ENCODE measurements around the gene ADAMTS19. TPM values are rescaled to one million over a fixed set of nuclear protein-coding genes. Genes with fewer than 3 reads are reported as not detected.

The ADAMTS19 gene
- total RNA-seq, 2 experiments from 2014 or later, result not detected

DNA sequence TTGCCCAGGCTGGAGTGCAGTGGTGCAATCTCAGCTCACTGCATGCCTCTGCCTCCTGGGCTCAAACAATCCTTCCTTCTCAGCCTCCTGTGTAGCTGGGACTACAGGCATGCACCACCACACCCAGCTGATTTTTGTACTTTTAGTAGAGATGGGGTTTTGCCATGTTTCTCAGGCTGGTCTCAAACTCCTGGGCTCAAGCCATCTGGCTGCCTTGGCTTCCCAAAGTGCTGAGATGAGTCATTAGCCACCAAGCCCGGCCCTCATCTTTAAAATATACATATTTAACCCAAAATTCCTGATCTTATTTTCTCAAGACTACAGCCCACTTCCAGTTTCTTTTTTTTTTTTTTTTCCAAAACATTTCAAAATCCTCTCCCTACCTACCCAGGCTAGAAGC is 256.1 kb downstream of the ADAMTS19 start:
- H3K4me3 Mint-ChIP-seq, result no peak overlapping the region
- no peak overlapping the region for H3K27ac Mint-ChIP-seq
- no peaks in the 10 kb centered on the region for H3K36me3 Mint-ChIP-seq (ENCODE audit: low read depth)
- no peaks in the 10 kb centered on the region for H3K9me3 Mint-ChIP-seq (ENCODE audit: low read depth)
- no peak for ATAC-seq
- intact Hi-C loops (cut with DNase I, micrococcal nuclease), result no loop called here
- DNase-seq, result no peak
- no peaks in the 10 kb centered on the region for H3K27me3 Mint-ChIP-seq
- CTCF ChIA-PET, result no interaction called here
- no peaks in the 10 kb centered on the region for H3K4me1 Mint-ChIP-seq
- POLR2A ChIA-PET, result no interaction called here

GRCh38 chr5:129716651-129717050 is 256.6 kb downstream of the ADAMTS19 start:
- no peak for DNase-seq
- H3K27ac Mint-ChIP-seq, result no peak overlapping the region
- ATAC-seq, result no peak
- intact Hi-C loops (cut with DNase I, micrococcal nuclease), result no loop called here
- POLR2A ChIA-PET, result no interaction called here
- no peaks in the 10 kb centered on the region for H3K27me3 Mint-ChIP-seq
- CTCF ChIA-PET, result no interaction called here
- H3K4me1 Mint-ChIP-seq, result no peaks in the 10 kb centered on the region
- no peaks in the 10 kb centered on the region for H3K36me3 Mint-ChIP-seq (ENCODE audit: low read depth)
- H3K9me3 Mint-ChIP-seq (ENCODE audit: low read depth), result no peaks in the 10 kb centered on the region
- no peak overlapping the region for H3K4me3 Mint-ChIP-seq

DNA sequence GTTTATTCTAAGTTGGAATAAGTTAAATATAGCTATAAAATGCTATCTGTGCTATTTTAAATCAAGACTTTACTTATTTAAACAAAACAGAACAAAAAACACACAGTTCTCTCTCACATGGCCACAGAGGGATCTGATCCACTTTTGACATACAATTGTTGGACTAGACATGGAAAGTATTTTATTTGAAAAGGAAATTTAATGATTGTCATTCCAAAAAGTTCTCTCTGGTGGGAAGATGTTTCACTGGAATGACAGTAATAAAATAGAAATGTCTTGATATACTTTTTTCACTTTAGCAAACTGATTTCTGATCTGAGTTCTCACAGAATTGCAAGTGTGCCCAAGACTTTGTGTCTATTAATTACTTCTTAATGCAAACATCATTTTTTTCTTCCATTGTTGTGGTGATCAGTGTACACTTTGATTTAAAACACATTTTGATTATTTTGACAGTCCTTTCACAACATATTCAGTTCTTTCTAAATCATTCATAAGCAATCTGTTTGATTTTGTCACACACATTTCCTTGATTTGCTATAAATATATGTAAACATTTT is 257.7 kb downstream of the ADAMTS19 start:
- Mint-ChIP-seq H3K9me3 (ENCODE audit: low read depth) (no peaks in the 10 kb centered on the region), H3K27me3 (no peaks in the 10 kb centered on the region), H3K36me3 (ENCODE audit: low read depth) (no peaks in the 10 kb centered on the region), H3K4me1 (no peaks in the 10 kb centered on the region), H3K27ac (no peak overlapping the region), H3K4me3 (no peak overlapping the region)
- CTCF ChIA-PET, result no interaction called here
- no peak for DNase-seq
- POLR2A ChIA-PET, result no interaction called here
- no peak for ATAC-seq
- intact Hi-C loops (cut with DNase I, micrococcal nuclease), result no loop called here

- ATAC-seq, result no peak
- intact Hi-C loops (cut with DNase I, micrococcal nuclease), result no loop called here
- H3K4me1 Mint-ChIP-seq, result no peaks in the 10 kb centered on the region
- H3K27me3 Mint-ChIP-seq, result no peaks in the 10 kb centered on the region
- H3K4me3 Mint-ChIP-seq, result no peak overlapping the region
- H3K9me3 Mint-ChIP-seq (ENCODE audit: low read depth), result no peaks in the 10 kb centered on the region
- DNase-seq, result no peak
- H3K27ac Mint-ChIP-seq, result no peak overlapping the region
- CTCF ChIA-PET, result no interaction called here
- POLR2A ChIA-PET, result no interaction called here
- H3K36me3 Mint-ChIP-seq (ENCODE audit: low read depth), result no peaks in the 10 kb centered on the region
Measured at GRCh38 chr5:129718471-129719090, 258.5 kb downstream of the ADAMTS19 start.

GRCh38 chr5:129724222-129724621 is 264.1 kb downstream of the ADAMTS19 start:
- Mint-ChIP-seq H3K36me3 (ENCODE audit: low read depth) (no peaks in the 10 kb centered on the region), H3K27ac (no peak overlapping the region), H3K9me3 (ENCODE audit: low read depth) (no peaks in the 10 kb centered on the region), H3K4me3 (no peak overlapping the region), H3K27me3 (no peaks in the 10 kb centered on the region), H3K4me1 (no peaks in the 10 kb centered on the region)
- DNase-seq (no peak), ATAC-seq (no peak)
- intact Hi-C loops (cut with DNase I, micrococcal nuclease), result no loop called here
- CTCF ChIA-PET, result no interaction called here
- POLR2A ChIA-PET, result no interaction called here

DNA sequence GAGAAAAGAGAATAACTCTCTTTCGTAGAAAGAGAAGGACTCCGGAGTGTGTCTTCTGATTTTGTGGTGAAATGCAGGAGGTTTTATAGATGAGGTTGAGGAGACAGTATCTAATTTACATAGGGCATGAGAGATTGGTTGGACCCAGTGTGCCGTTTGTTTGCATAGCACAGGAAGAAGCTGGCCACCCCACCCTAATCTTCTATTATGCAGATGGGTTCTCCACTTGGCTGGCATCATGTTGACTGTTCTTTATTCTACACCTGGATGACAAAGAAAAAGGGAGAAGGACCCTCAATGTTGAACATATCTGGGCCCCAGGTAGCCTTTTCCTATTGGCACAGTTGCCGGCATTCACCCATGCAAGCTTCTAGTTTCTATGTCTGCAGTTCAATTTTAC is 264.5 kb downstream of the ADAMTS19 start:
- H3K27ac Mint-ChIP-seq, result no peak overlapping the region
- H3K9me3 Mint-ChIP-seq (ENCODE audit: low read depth), result no peaks in the 10 kb centered on the region
- CTCF ChIA-PET, result interaction anchor here (0.5 kb wide), 1 partner anchor 1014 kb away, joined by 3 read pairs; no protein-coding TSS in a partner anchor
- H3K36me3 Mint-ChIP-seq (ENCODE audit: low read depth), result no peaks in the 10 kb centered on the region
- no peak overlapping the region for H3K4me3 Mint-ChIP-seq
- no peaks in the 10 kb centered on the region for H3K4me1 Mint-ChIP-seq
- no peak for DNase-seq
- H3K27me3 Mint-ChIP-seq, result no peaks in the 10 kb centered on the region
- intact Hi-C loops (cut with DNase I, micrococcal nuclease), result no loop called here
- POLR2A ChIA-PET, result no interaction called here
- no peak for ATAC-seq

- H3K4me3 Mint-ChIP-seq, result no peak overlapping the region
- CTCF ChIA-PET, result no interaction called here
Measured at GRCh38 chr5:129739773-129740172, 279.7 kb downstream of the ADAMTS19 start.

DNA sequence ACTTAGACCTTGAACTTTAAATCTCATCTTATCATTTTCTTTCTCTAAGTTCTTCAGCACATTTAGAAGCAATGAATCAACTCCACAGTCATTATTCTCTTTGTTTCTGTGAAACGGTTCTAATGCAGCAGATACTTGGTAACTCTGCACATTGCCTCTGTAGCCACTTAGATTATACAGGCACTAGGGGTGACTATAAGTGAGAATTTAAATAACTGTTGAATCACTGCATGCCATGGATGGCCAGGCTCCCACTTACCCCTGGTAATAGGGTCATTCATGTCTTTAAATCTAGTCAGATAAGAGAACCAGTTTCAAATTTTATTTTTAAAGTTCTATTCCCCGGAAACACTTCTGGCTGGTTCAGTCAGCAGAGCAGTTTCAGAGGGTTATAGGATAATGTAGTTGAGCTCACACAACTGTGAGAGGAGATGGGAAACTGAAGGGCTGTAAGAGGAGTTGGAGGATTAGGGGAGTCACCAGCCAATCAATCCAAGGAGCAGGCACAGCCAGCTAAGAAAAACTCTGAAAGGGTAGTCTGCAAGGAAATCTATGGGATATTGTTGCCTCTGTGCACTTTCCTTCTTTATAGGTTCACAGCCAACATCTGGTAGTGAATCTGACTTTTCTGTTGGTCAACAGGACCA is 283.6 kb downstream of the ADAMTS19 start:
- H3K27ac Mint-ChIP-seq, result no peak overlapping the region
- no peak for DNase-seq
- no peaks in the 10 kb centered on the region for H3K36me3 Mint-ChIP-seq (ENCODE audit: low read depth)
- H3K27me3 Mint-ChIP-seq, result peaks cover 5% of the 10 kb centered on the region
- intact Hi-C loops (cut with DNase I, micrococcal nuclease), result no loop called here
- no peaks in the 10 kb centered on the region for H3K4me1 Mint-ChIP-seq
- ChIA-PET CTCF (no interaction called here), POLR2A (no interaction called here)
- H3K9me3 Mint-ChIP-seq (ENCODE audit: low read depth), result no peaks in the 10 kb centered on the region
- no peak for ATAC-seq
- no peak overlapping the region for H3K4me3 Mint-ChIP-seq

More at GRCh38 chr5:129739773-129740172, 279.7 kb downstream of the ADAMTS19 start:
- intact Hi-C loops (cut with DNase I, micrococcal nuclease), result no loop called here
- DNase-seq (no peak), ATAC-seq (no peak)
- Mint-ChIP-seq H3K27ac (no peak overlapping the region), H3K36me3 (ENCODE audit: low read depth) (no peaks in the 10 kb centered on the region), H3K4me1 (no peaks in the 10 kb centered on the region), H3K9me3 (ENCODE audit: low read depth) (no peaks in the 10 kb centered on the region), H3K27me3 (peaks cover 3% of the 10 kb centered on the region)
- POLR2A ChIA-PET, result no interaction called here

DNA sequence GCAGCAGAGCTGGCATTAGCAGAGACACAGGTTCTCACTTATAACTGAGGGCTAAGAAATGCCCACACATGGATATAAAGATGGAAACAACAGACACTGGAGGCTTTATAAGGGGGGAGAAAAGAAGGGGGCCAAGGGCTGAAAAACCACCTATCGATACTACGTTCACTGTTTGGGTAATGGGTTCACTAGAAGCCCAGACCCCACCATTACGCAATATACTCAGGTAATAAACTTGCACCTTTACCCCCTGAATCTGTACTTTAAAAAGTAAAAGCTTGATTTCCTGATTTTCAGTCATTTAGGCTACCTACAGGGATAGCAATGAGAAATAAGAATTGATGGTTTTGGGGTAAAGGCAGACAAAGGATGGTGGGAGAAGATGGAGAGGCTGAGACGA is 285.9 kb downstream of the ADAMTS19 start:
- Mint-ChIP-seq H3K9me3 (ENCODE audit: low read depth) (no peaks in the 10 kb centered on the region), H3K4me3 (no peak overlapping the region), H3K36me3 (ENCODE audit: low read depth) (no peaks in the 10 kb centered on the region), H3K4me1 (no peaks in the 10 kb centered on the region), H3K27ac (no peak overlapping the region), H3K27me3 (peaks cover 2% of the 10 kb centered on the region)
- ChIA-PET CTCF (no interaction called here), POLR2A (no interaction called here)
- ATAC-seq (no peak), DNase-seq (no peak)
- intact Hi-C loops (cut with DNase I, micrococcal nuclease), result no loop called here

DNA sequence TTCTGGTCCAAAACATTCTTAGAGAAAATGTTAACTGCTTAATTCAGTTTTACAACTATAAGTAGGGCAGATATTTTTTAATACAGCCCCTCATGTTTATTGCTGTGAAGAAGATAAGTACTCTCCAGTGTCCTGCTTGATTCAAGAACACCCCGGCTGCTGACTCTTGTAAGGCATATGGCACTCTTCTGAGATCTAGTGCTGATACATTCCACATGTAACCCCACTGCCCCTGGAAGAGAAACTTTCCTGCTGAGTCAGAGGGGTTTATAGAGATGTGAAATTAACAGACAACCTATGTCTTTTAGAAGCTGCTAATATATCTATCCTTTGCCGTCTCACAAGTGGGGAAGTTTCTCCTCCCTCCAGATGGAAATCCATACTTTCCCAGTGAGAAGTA is 286.8 kb downstream of the ADAMTS19 start:
- Mint-ChIP-seq H3K4me3 (no peak overlapping the region), H3K27ac (no peak overlapping the region), H3K9me3 (ENCODE audit: low read depth) (no peaks in the 10 kb centered on the region), H3K4me1 (no peaks in the 10 kb centered on the region), H3K36me3 (ENCODE audit: low read depth) (no peaks in the 10 kb centered on the region), H3K27me3 (peaks cover 2% of the 10 kb centered on the region)
- POLR2A ChIA-PET, result no interaction called here
- DNase-seq (no peak), ATAC-seq (no peak)
- CTCF ChIA-PET, result no interaction called here
- intact Hi-C loops (cut with DNase I, micrococcal nuclease), result no loop called here

GRCh38 chr5:129747572-129748407 is 287.7 kb downstream of the ADAMTS19 start, which contains the start of gene MINAR2:
Gene MINAR2, plus strand, starts transcription at chr5:129748094. Its CDS starts 97 bp downstream, at chr5:129748191.
- Mint-ChIP-seq H3K27me3 (peaks cover 5% of the 10 kb centered on the region), H3K4me1 (no peaks in the 10 kb centered on the region), H3K9me3 (ENCODE audit: low read depth) (no peaks in the 10 kb centered on the region), H3K36me3 (ENCODE audit: low read depth) (no peaks in the 10 kb centered on the region), H3K4me3 (no peak within 1 kb of the TSS), H3K27ac (no peak within 1 kb of the TSS)
- no peak for DNase-seq
- ChIA-PET CTCF (no interaction called here), POLR2A (no interaction called here)
- ATAC-seq, result no peak
- intact Hi-C loops (cut with DNase I, micrococcal nuclease), result no loop called here
